Activated CD4-positive, alpha-beta memory T cell treated with anti-CD3 and anti-CD28 coated beads, Interleukin-2, amount 10 ng/mL, durations not matched to agents 7 days and 5 days (primary cell): ENCODE data around the gene TMEM192. TPM values are rescaled to one million over a fixed set of nuclear protein-coding genes. Genes with fewer than 3 reads are reported as not detected.

ENCODE experiments used
- CTCF ChIA-PET: fragments of 350-600 bp; sonication (Branson Sonifier 250); formaldehyde crosslinking; loops from one replicate; lab custom pipeline; 2021; ENCODE audit warnings: antibody characterized with exemption, inconsistent platforms; lab: Charles Lee
- POLR2A ChIA-PET: fragments of 350-600 bp; sonication (Branson Sonifier 250); formaldehyde crosslinking; loops from one replicate; lab custom pipeline; 2021; ENCODE audit warnings: antibody characterized with exemption; lab: Charles Lee
- DNase-seq: peaks from one replicate; pipeline ENCODE4 v3.0.0-alpha.2; 2020
- H3K27ac Mint-ChIP-seq: one replicate; pipeline ENCODE4 v1.8.0; 2021; ENCODE audit warnings: mild to moderate bottlenecking, mixed read lengths
- H3K27me3 Mint-ChIP-seq: one replicate; pipeline ENCODE4 v1.8.0; 2021; ENCODE audit warnings: mixed read lengths
- H3K36me3 Mint-ChIP-seq: one replicate; pipeline ENCODE4 v1.8.0; 2021; ENCODE audit warnings: low read depth, mixed read lengths
- H3K4me1 Mint-ChIP-seq: one replicate; pipeline ENCODE4 v1.8.0; 2021; ENCODE audit warnings: mixed read lengths
- H3K4me3 Mint-ChIP-seq: one replicate; pipeline ENCODE4 v1.8.0; 2021; ENCODE audit warnings: mild to moderate bottlenecking, mixed read lengths
- H3K9me3 Mint-ChIP-seq: one replicate; pipeline ENCODE4 v1.8.0; 2021; ENCODE audit warnings: mixed read lengths
- total RNA-seq, 2 experiments: library from RNA; stranded (reverse); gene quantifications; one replicate each; pipeline ENCODE4 v1.2.3, GENCODE V29; 2021

The TMEM192 gene
- total RNA-seq = 1 to 10 TPM; 6.2 to 6.4 TPM

DNA sequence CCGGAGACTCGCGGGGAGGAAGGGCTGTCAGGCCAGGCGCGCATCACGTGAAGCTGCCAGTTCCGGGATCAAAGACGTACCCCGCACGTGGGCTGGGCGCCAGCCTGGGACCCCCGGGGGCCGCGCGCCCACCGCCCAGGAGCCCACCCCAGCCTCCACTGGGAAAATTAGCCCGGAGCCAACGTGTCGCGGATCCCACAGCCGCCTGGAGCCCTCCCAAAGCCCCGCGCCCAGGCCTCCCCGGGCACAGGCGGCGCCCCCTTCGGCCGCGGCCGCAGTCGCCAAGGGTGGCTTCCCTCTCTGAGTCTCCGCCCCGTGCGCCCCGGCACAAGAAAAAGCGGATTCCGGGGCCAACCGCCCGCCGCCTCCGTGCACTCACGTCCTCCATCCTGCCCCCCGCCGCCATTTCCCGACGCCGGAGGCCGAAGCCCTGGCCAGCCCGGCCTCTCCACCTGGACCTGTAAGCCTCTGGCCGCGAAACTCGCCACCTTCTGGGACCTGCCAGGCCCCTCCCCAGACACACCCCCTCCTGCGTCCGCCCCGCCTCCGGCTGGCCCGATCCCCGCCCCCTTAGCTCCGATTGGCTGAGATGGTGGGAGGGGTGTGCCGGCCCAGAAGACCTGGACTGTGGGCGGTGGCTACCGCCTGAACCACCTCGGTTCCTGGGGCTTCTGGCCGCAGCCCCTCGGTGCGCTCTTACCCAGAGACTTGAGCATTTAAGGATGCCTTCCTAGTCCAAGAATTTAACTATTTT is at the start of gene TMEM192:
Gene TMEM192, minus strand, starts transcription at position 493 of the 754 bp plus-strand sequence. Its CDS starts 87 bp downstream, at position 406.
- peak; percentile 92 for DNase-seq
- Mint-ChIP-seq H3K27me3 (peaks cover 11% of the 10 kb centered on the region), H3K36me3 (no peaks in the 10 kb centered on the region), H3K4me3 (peak within 1 kb of the TSS; percentile 85), H3K9me3 (no peaks in the 10 kb centered on the region), H3K27ac (peak within 1 kb of the TSS; percentile 79), H3K4me1 (peaks cover 18% of the 10 kb centered on the region)
- POLR2A ChIA-PET = interaction anchor here (0.6 to 1.2 kb wide), 5 partner anchors 10 to 1618 kb away, joined by 3 to 6 read pairs (median 5); partner anchors contain the start of genes MSMO1 and TMA16
- CTCF ChIA-PET = interaction anchor here (0.6 to 2.1 kb wide), 34 partner anchors 9 to 1563 kb away, joined by 3 to 29 read pairs (median 4); partner anchors contain the start of gene MSMO1

- H3K27ac Mint-ChIP-seq = no peak overlapping the region
- no peak overlapping the region for H3K4me3 Mint-ChIP-seq
- DNase-seq = no peak
- ChIA-PET CTCF (no interaction called here), POLR2A (no interaction called here)
- no peaks in the 10 kb centered on the region for H3K4me1 Mint-ChIP-seq
- H3K9me3 Mint-ChIP-seq = peaks cover 3% of the 10 kb centered on the region
- peaks cover 16% of the 10 kb centered on the region for H3K27me3 Mint-ChIP-seq
- no peaks in the 10 kb centered on the region for H3K36me3 Mint-ChIP-seq
Measured at GRCh38 chr4:165158762-165159161, 46.1 kb upstream of the TMEM192 start.

- CTCF ChIA-PET = no interaction called here
- no peaks in the 10 kb centered on the region for H3K36me3 Mint-ChIP-seq
- DNase-seq = no peak
- H3K27me3 Mint-ChIP-seq = peaks cover 20% of the 10 kb centered on the region
- no peak overlapping the region for H3K4me3 Mint-ChIP-seq
- POLR2A ChIA-PET = no interaction called here
- no peaks in the 10 kb centered on the region for H3K4me1 Mint-ChIP-seq
- peaks cover 3% of the 10 kb centered on the region for H3K9me3 Mint-ChIP-seq
- H3K27ac Mint-ChIP-seq = no peak overlapping the region
Measured at GRCh38 chr4:165156906-165157305, 44.2 kb upstream of the TMEM192 start.

- CTCF ChIA-PET = no interaction called here
- H3K27ac Mint-ChIP-seq = no peak overlapping the region
- H3K27me3 Mint-ChIP-seq = peaks cover 22% of the 10 kb centered on the region
- no peak for DNase-seq
- H3K9me3 Mint-ChIP-seq = peaks cover 3% of the 10 kb centered on the region
- H3K4me1 Mint-ChIP-seq = no peaks in the 10 kb centered on the region
- H3K36me3 Mint-ChIP-seq = no peaks in the 10 kb centered on the region
- H3K4me3 Mint-ChIP-seq = no peak overlapping the region
- POLR2A ChIA-PET = no interaction called here
Measured at GRCh38 chr4:165154482-165154881, 41.8 kb upstream of the TMEM192 start.

GRCh38 chr4:165152527-165152926 is 39.9 kb upstream of the TMEM192 start:
- Mint-ChIP-seq H3K9me3 (peaks cover 3% of the 10 kb centered on the region), H3K4me3 (no peak overlapping the region), H3K27me3 (peaks cover 28% of the 10 kb centered on the region), H3K4me1 (no peaks in the 10 kb centered on the region), H3K36me3 (no peaks in the 10 kb centered on the region), H3K27ac (no peak overlapping the region)
- DNase-seq = no peak
- ChIA-PET POLR2A (no interaction called here), CTCF (interaction anchor here (1.0 kb wide), 1 partner anchor 26 kb away, joined by 3 read pairs; no protein-coding TSS in a partner anchor)

DNA sequence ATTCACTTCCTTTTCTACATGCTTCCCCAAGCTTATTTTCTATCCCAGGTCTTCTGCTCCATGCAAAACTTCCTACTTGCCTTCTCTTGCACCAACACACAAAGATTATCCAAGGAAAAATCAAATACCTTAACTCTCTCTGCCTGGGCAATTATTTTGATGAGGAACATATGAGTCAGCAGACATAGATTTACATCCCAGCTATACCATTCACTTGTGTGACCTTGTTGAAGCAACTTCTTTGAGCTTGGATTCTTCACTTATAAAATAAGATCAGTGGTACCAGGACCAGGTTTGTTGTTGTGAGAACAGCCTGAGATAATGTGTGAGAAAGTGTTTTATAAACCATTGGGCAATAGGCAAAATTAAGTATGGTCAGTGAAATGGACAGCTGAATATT is 39.1 kb upstream of the TMEM192 start:
- no peak overlapping the region for H3K4me3 Mint-ChIP-seq
- peaks cover 30% of the 10 kb centered on the region for H3K27me3 Mint-ChIP-seq
- H3K36me3 Mint-ChIP-seq = no peaks in the 10 kb centered on the region
- no peak for DNase-seq
- ChIA-PET POLR2A (no interaction called here), CTCF (interaction anchor here (1.0 kb wide), 1 partner anchor 39 kb away, joined by 3 read pairs; the partner anchor contains the start of gene TMEM192)
- no peak overlapping the region for H3K27ac Mint-ChIP-seq
- no peaks in the 10 kb centered on the region for H3K4me1 Mint-ChIP-seq
- H3K9me3 Mint-ChIP-seq = no peaks in the 10 kb centered on the region

DNA sequence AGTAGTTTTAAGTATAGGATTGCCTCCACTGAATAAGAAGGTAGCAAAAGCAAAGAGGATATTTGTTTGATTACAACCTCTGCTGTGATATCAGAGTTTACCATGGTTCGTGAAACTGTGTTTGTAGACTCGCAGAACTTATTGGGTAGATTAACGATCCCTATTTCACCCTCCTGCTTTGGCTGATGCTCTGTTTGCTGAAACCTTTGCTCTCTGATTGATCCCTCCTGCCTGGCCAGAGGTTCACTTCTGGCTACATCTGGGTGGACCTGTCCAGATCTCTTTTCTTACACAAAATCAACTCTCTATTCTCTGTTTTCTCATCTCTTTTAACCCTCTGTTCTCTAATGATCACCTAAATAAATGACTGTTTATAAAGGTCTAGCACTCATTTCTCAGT is 37.9 kb upstream of the TMEM192 start:
- ChIA-PET CTCF (no interaction called here), POLR2A (no interaction called here)
- Mint-ChIP-seq H3K36me3 (no peaks in the 10 kb centered on the region), H3K4me3 (no peak overlapping the region), H3K27ac (no peak overlapping the region), H3K4me1 (no peaks in the 10 kb centered on the region), H3K9me3 (no peaks in the 10 kb centered on the region), H3K27me3 (peaks cover 32% of the 10 kb centered on the region)
- DNase-seq = no peak

DNA sequence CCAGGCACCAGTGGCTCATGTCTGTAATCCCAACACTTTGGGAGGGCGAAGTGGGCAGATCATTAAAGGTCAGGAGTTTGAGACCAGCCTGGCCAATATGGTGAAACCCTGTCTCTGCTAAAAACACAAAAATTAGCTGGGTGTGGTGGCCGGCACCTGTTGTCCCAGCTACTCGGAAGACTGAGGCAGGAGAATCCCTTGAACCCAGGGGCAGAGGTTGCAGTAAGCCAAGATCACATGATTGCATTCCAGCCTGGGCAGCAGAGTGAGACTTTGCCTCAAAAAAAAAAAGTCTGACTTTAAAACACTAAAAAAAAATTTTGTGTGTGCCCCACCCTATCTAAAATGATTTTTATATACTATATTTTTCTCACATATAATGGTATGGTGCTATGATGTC is 26.2 kb upstream of the TMEM192 start:
- DNase-seq = no peak
- Mint-ChIP-seq H3K4me1 (peaks cover 3% of the 10 kb centered on the region), H3K27ac (no peak overlapping the region), H3K36me3 (no peaks in the 10 kb centered on the region), H3K9me3 (no peaks in the 10 kb centered on the region), H3K27me3 (peaks cover 21% of the 10 kb centered on the region), H3K4me3 (no peak overlapping the region)
- ChIA-PET CTCF (interaction anchor here (0.8 to 1.0 kb wide), 2 partner anchors 17 to 347 kb away, joined by 3 read pairs; no protein-coding TSS in a partner anchor), POLR2A (no interaction called here)

- Mint-ChIP-seq H3K27ac (no peak overlapping the region), H3K27me3 (peaks cover 25% of the 10 kb centered on the region), H3K36me3 (no peaks in the 10 kb centered on the region), H3K9me3 (no peaks in the 10 kb centered on the region), H3K4me3 (no peak overlapping the region), H3K4me1 (peaks cover 7% of the 10 kb centered on the region)
- POLR2A ChIA-PET = no interaction called here
- DNase-seq = no peak
- CTCF ChIA-PET = interaction anchor here (1.1 kb wide), 1 partner anchor 327 kb away, joined by 3 read pairs; no protein-coding TSS in a partner anchor
Measured at GRCh38 chr4:165137205-165137604, 24.5 kb upstream of the TMEM192 start.

GRCh38 chr4:165136529-165136928 is 23.9 kb upstream of the TMEM192 start:
- Mint-ChIP-seq H3K27me3 (peaks cover 25% of the 10 kb centered on the region), H3K9me3 (no peaks in the 10 kb centered on the region), H3K4me3 (no peak overlapping the region), H3K36me3 (no peaks in the 10 kb centered on the region), H3K27ac (no peak overlapping the region), H3K4me1 (peaks cover 7% of the 10 kb centered on the region)
- no peak for DNase-seq
- ChIA-PET CTCF (interaction anchor here (1.1 kb wide), 1 partner anchor 328 kb away, joined by 3 read pairs; no protein-coding TSS in a partner anchor), POLR2A (no interaction called here)

DNA sequence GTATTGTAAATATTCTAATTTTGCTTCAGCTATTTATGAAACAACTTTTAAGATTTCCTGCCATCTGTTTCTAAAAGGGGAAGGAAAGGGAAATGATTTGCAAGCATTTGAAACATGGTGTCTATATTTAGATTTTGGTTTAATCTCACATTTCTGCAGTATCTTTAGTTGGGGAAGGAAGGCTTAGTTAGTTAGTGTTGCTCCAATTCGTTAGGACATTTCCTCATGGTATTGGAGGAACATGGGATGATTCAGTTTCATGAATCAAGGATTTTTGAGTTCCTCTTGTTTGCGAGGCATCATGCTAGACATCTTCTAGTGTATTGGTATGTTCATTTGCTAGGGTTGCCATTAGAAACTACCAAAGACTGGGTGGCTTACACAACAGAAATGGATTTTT is 20.5 kb upstream of the TMEM192 start:
- no peak overlapping the region for H3K4me3 Mint-ChIP-seq
- CTCF ChIA-PET = interaction anchor here (1.0 to 3.6 kb wide), 6 partner anchors 156 to 333 kb away, joined by 3 to 51 read pairs (median 16); partner anchors contain the start of gene MSMO1
- no peak for DNase-seq
- no peaks in the 10 kb centered on the region for H3K36me3 Mint-ChIP-seq
- H3K4me1 Mint-ChIP-seq = peaks cover 7% of the 10 kb centered on the region
- peaks cover 39% of the 10 kb centered on the region for H3K27me3 Mint-ChIP-seq
- H3K27ac Mint-ChIP-seq = no peak overlapping the region
- POLR2A ChIA-PET = no interaction called here
- H3K9me3 Mint-ChIP-seq = no peaks in the 10 kb centered on the region

GRCh38 chr4:165131247-165131832 is 18.7 kb upstream of the TMEM192 start:
- Mint-ChIP-seq H3K9me3 (no peaks in the 10 kb centered on the region), H3K27me3 (peaks cover 27% of the 10 kb centered on the region), H3K4me1 (peaks cover 7% of the 10 kb centered on the region), H3K36me3 (no peaks in the 10 kb centered on the region), H3K27ac (no peak overlapping the region), H3K4me3 (no peak overlapping the region)
- DNase-seq = peak; percentile 75
- CTCF ChIA-PET = interaction anchor here (0.7 to 3.6 kb wide), 37 partner anchors 9 to 586 kb away, joined by 3 to 51 read pairs (median 4); partner anchors contain the start of genes CPE, MSMO1 and TMEM192
- POLR2A ChIA-PET = interaction anchor here (1.3 kb wide), 2 partner anchors 9 to 212 kb away, joined by 4 to 5 read pairs; no protein-coding TSS in a partner anchor

DNA sequence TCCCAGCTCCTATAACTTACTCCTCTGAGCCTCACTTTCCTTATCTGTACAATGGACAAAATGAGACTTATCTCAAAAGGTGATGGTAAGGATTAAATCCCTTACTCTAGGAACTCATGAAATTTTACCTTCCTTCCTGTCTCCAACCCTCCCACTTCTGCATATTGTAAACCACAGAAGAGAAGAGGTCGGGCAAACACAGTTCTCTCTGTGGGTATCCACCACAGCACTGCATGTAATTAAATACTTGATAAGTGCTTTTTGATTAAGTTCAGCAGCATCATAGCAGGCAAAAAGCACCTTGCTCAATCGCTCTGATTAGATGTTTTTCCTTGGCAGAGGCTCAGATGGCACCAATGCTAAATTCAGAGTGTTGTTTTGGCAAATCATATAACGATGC is 17.3 kb upstream of the TMEM192 start:
- Mint-ChIP-seq H3K9me3 (no peaks in the 10 kb centered on the region), H3K4me1 (peaks cover 7% of the 10 kb centered on the region), H3K27me3 (peaks cover 26% of the 10 kb centered on the region), H3K36me3 (no peaks in the 10 kb centered on the region), H3K27ac (no peak overlapping the region), H3K4me3 (no peak overlapping the region)
- ChIA-PET CTCF (interaction anchor here (0.8 to 3.6 kb wide), 10 partner anchors 8 to 364 kb away, joined by 3 to 51 read pairs (median 6); partner anchors contain the start of gene TMEM192), POLR2A (no interaction called here)
- DNase-seq = no peak
